MCF 10A (cell line): ENCODE results near the gene CHSY3. TPM values are rescaled to one million over a fixed set of nuclear protein-coding genes. Genes with fewer than 3 reads are reported as not detected.

Experiments
- BruUV-seq: library from RNA; stranded (reverse); fragments of 400-500 nt; replicated peaks from 2 replicates; lab custom pipeline; 2021; lab: Mats Ljungman, UMichigan
- CTCF ChIA-PET: fragments of 300-600 bp; sonication (Branson Sonifier 250); formaldehyde crosslinking; extraction: SDS; loops from one replicate; lab custom pipeline; 2021; ENCODE audit warnings: antibody characterized with exemption, inconsistent platforms; lab: Yijun Ruan, JAX
- POLR2A ChIA-PET: fragments of 300-600, 350-650 bp; sonication (Branson Sonifier 250); formaldehyde crosslinking; extraction: SDS; loops from one replicate; lab custom pipeline; 2020; ENCODE audit warnings: antibody characterized with exemption, inconsistent platforms; lab: Yijun Ruan, JAX
- DNase-seq: peaks from one replicate; pipeline ENCODE4 v3.0.0-alpha.2; 2018; ENCODE audit not compliant: unreplicated experiment
- H3K27ac Mint-ChIP-seq: one replicate; pipeline ENCODE4 v1.8.0; 2022; ENCODE audit warnings: mild to moderate bottlenecking, low read depth, mixed read lengths; ENCODE audit not compliant: unreplicated experiment
- H3K27me3 Mint-ChIP-seq: one replicate; pipeline ENCODE4 v1.8.0; 2022; ENCODE audit warnings: mixed read lengths; ENCODE audit not compliant: insufficient read depth, unreplicated experiment
- H3K36me3 Mint-ChIP-seq: one replicate; pipeline ENCODE4 v1.8.0; 2022; ENCODE audit warnings: mild to moderate bottlenecking, moderate library complexity, mixed read lengths; ENCODE audit not compliant: insufficient read depth, unreplicated experiment
- H3K4me1 Mint-ChIP-seq: one replicate; pipeline ENCODE4 v1.8.0; 2022; ENCODE audit warnings: mixed read lengths; ENCODE audit not compliant: insufficient read depth, unreplicated experiment
- H3K4me3 Mint-ChIP-seq: one replicate; pipeline ENCODE4 v1.8.0; 2022; ENCODE audit warnings: mild to moderate bottlenecking, moderate library complexity, mixed read lengths; ENCODE audit not compliant: unreplicated experiment
- H3K9me3 Mint-ChIP-seq: one replicate; pipeline ENCODE4 v1.8.0; 2022; ENCODE audit warnings: mixed read lengths; ENCODE audit not compliant: unreplicated experiment
- CTCF ChIP-seq: fragments of 200-600 bp; IDR thresholded peaks from one replicate; pipeline ENCODE4 v1.8.0; 2022; ENCODE audit warnings: antibody characterized with exemption, mild to moderate bottlenecking; ENCODE audit not compliant: unreplicated experiment
- intact Hi-C: fragments of 100-400 bp; cut with micrococcal nuclease; formaldehyde crosslinking; loops from 2 replicates; pipeline ENCODE4 v1.14.1; 2022
- total RNA-seq: library from RNA; stranded (reverse); gene quantifications from 2 replicates; pipeline ENCODE4 v1.2.3, GENCODE V29; 2022

Gene CHSY3
- total RNA-seq, 1 experiment from 2014 or later = 0.82 TPM

- intact Hi-C loops = no loop called here
- TF ChIP-seq CTCF = no peak
- H3K27me3 Mint-ChIP-seq = no peaks in the 10 kb centered on the region
- no TSS peak for BruUV-seq
- peaks cover 7% of the 10 kb centered on the region for H3K4me1 Mint-ChIP-seq
- no peaks in the 10 kb centered on the region for H3K36me3 Mint-ChIP-seq
- CTCF ChIA-PET = interaction anchor here (1.4 kb wide), 1 partner anchor 12 kb away, joined by 6 read pairs; no protein-coding TSS in a partner anchor
- H3K4me3 Mint-ChIP-seq = no peak overlapping the region
- DNase-seq = no peak
- peak overlapping the region; percentile 76 for H3K27ac Mint-ChIP-seq
- POLR2A ChIA-PET = interaction anchor here (0.9 to 1.6 kb wide), 3 partner anchors 9 to 45 kb away, joined by 3 read pairs; no protein-coding TSS in a partner anchor
- peaks cover 22% of the 10 kb centered on the region for H3K9me3 Mint-ChIP-seq
Observed at GRCh38 chr5:129951039-129951438, 46.8 kb downstream of the CHSY3 start.

GRCh38 chr5:129958581-129958980 lies 54.3 kb downstream of the CHSY3 start:
- Mint-ChIP-seq H3K36me3 (no peaks in the 10 kb centered on the region), H3K4me3 (no peak overlapping the region), H3K4me1 (peaks cover 23% of the 10 kb centered on the region), H3K27me3 (no peaks in the 10 kb centered on the region), H3K27ac (no peak overlapping the region), H3K9me3 (peaks cover 29% of the 10 kb centered on the region)
- no peak for TF ChIP-seq CTCF
- ChIA-PET CTCF (interaction anchor here (0.7 to 1.1 kb wide), 2 partner anchors 26 to 104 kb away, joined by 3 to 4 read pairs; no protein-coding TSS in a partner anchor), POLR2A (interaction anchor here (1.6 kb wide), 1 partner anchor 35 kb away, joined by 4 read pairs; no protein-coding TSS in a partner anchor)
- intact Hi-C loops = no loop called here
- DNase-seq = no peak
- BruUV-seq = no TSS peak

GRCh38 chr5:129960831-129961230 lies 56.6 kb downstream of the CHSY3 start:
- no peaks in the 10 kb centered on the region for H3K27me3 Mint-ChIP-seq
- no peak for DNase-seq
- H3K27ac Mint-ChIP-seq = no peak overlapping the region
- ChIA-PET POLR2A (no interaction called here), CTCF (interaction anchor here (0.6 kb wide), 1 partner anchor 56 kb away, joined by 3 read pairs; the partner anchor contains the start of gene CHSY3)
- no TSS peak for BruUV-seq
- H3K4me1 Mint-ChIP-seq = peaks cover 38% of the 10 kb centered on the region
- intact Hi-C loops = no loop called here
- TF ChIP-seq CTCF = no peak
- H3K36me3 Mint-ChIP-seq = no peaks in the 10 kb centered on the region
- peaks cover 9% of the 10 kb centered on the region for H3K9me3 Mint-ChIP-seq
- no peak overlapping the region for H3K4me3 Mint-ChIP-seq

GRCh38 chr5:129962506-129962905 lies 58.2 kb downstream of the CHSY3 start:
- intact Hi-C loops = no loop called here
- DNase-seq = no peak
- H3K4me1 Mint-ChIP-seq = peaks cover 38% of the 10 kb centered on the region
- no peaks in the 10 kb centered on the region for H3K27me3 Mint-ChIP-seq
- BruUV-seq = no TSS peak
- ChIA-PET POLR2A (interaction anchor here (0.9 kb wide), 1 partner anchor 58 kb away, joined by 3 read pairs; the partner anchor contains the start of gene CHSY3), CTCF (interaction anchor here (0.7 to 1.3 kb wide), 3 partner anchors 12 to 58 kb away, joined by 3 to 6 read pairs (median 4); partner anchors contain the start of gene CHSY3)
- no peaks in the 10 kb centered on the region for H3K36me3 Mint-ChIP-seq
- no peak for TF ChIP-seq CTCF
- no peak overlapping the region for H3K4me3 Mint-ChIP-seq
- H3K27ac Mint-ChIP-seq = no peak overlapping the region
- H3K9me3 Mint-ChIP-seq = peaks cover 5% of the 10 kb centered on the region
